H1 (cell line): ENCODE results near the gene PGBD5. TPM values are rescaled to one million over a fixed set of nuclear protein-coding genes. Genes with fewer than 3 reads are reported as not detected.

Experiments used
- CTCF ChIA-PET: fragments of 300-600 bp; sonication (Branson Sonifier 250); formaldehyde crosslinking; loops from one replicate; lab custom pipeline; 2021; ENCODE audit not compliant: partially characterized antibody; lab: Charles Lee
- POLR2A ChIA-PET: fragments of 300-600 bp; sonication (Branson Sonifier 250); formaldehyde crosslinking; loops from one replicate; lab custom pipeline; 2021; ENCODE audit warnings: inconsistent platforms; ENCODE audit not compliant: partially characterized antibody; lab: Charles Lee
- DNase-seq, 2 experiments: peaks; one replicate each; pipeline versions ENCODE4 v3.0.0 to v3.0.0-alpha.2; 2010 to 2022; ENCODE audit warnings: low spot score in 2 of 2, low read depth in 1 of 2, mixed read lengths in 1 of 2
- FAIRE-seq: peaks from 2 replicates; lab custom pipeline; 2011; peaks lifted over from hg19 to GRCh38; lab: Jason Lieb, UNC
- H2AFZ ChIP-seq: 2 replicates; pipeline ENCODE4 v1.8.1; 2012; ENCODE audit warnings: low read length, inconsistent platforms
- H2AK5ac ChIP-seq: 2 replicates; pipeline ENCODE4 v1.6.1; 2013; ENCODE audit warnings: low read depth, low read length
- H2BK120ac ChIP-seq: replicated peaks from 2 replicates; pipeline ENCODE3; 2013; ENCODE audit warnings: low read depth, low read length, inconsistent platforms
- H2BK12ac ChIP-seq: 2 replicates; pipeline ENCODE4 v1.6.1; 2013; ENCODE audit warnings: low read depth, low read length
- H2BK15ac ChIP-seq: 2 replicates; pipeline ENCODE4 v1.6.1; 2013; ENCODE audit warnings: low read length
- H2BK20ac ChIP-seq: 2 replicates; pipeline ENCODE4 v1.6.1; 2013; ENCODE audit warnings: low read length
- H2BK5ac ChIP-seq: 2 replicates; pipeline ENCODE4 v1.6.1; 2013; ENCODE audit warnings: low read depth, low read length
- H3K14ac ChIP-seq: 2 replicates; pipeline ENCODE4 v1.6.1; 2013; ENCODE audit warnings: inconsistent platforms; ENCODE audit not compliant: insufficient read length
- H3K18ac ChIP-seq: 2 replicates; pipeline ENCODE4 v1.6.1; 2013; ENCODE audit warnings: low read length; ENCODE audit errors: extremely low read depth
- H3K23ac ChIP-seq: 2 replicates; pipeline ENCODE4 v1.6.1; 2013; ENCODE audit warnings: inconsistent platforms; ENCODE audit not compliant: insufficient read length
- H3K23me2 ChIP-seq: 2 replicates; pipeline ENCODE4 v1.6.1; 2013; ENCODE audit warnings: low read depth, low read length
- H3K27ac ChIP-seq: 2 replicates; pipeline ENCODE4 v1.6.1; 2011; ENCODE audit warnings: low read depth, low read length, inconsistent platforms
- H3K27me3 ChIP-seq, 4 experiments: replicated peaks in 1 of 4; 1 replicate in 1 of 4; 2 replicates in 3 of 4; pipeline versions ENCODE4 v1.6.1 to v1.8.1; 2011 to 2013; ENCODE audit warnings: low read length in 3 of 4, mild to moderate bottlenecking in 3 of 4, inconsistent platforms in 2 of 4, mixed read lengths in 2 of 4, moderate library complexity in 1 of 4; ENCODE audit not compliant: control insufficient read depth in 3 of 4, insufficient read depth in 3 of 4; ENCODE audit errors: extremely low read depth in 1 of 4
- H3K36me3 ChIP-seq, 4 experiments: 2 replicates each; pipeline versions ENCODE4 v1.6.1 to v1.8.1; 2011 to 2013; ENCODE audit warnings: mild to moderate bottlenecking in 4 of 4, low read length in 3 of 4, moderate library complexity in 2 of 4, control low read depth in 1 of 4, inconsistent platforms in 1 of 4; ENCODE audit not compliant: insufficient read depth in 4 of 4, control insufficient read depth in 2 of 4
- H3K4ac ChIP-seq: replicated peaks from 2 replicates; pipeline ENCODE3; 2013; ENCODE audit warnings: low read length, low read depth, mixed read lengths, inconsistent platforms; ENCODE audit not compliant: insufficient read length
- H3K4me1 ChIP-seq, 4 experiments: replicated peaks in 1 of 4; 1 replicate in 1 of 4; 2 replicates in 3 of 4; pipeline versions ENCODE4 v1.6.1 to v1.8.1; 2011 to 2013; ENCODE audit warnings: low read length in 3 of 4, inconsistent platforms in 2 of 4, mixed read lengths in 1 of 4; ENCODE audit not compliant: insufficient read depth in 4 of 4, control insufficient read depth in 3 of 4
- H3K4me2 ChIP-seq, 2 experiments: 2 replicates each; pipeline versions ENCODE4 v1.6.1 to v1.8.1; 2011 to 2013; ENCODE audit warnings: low read depth in 2 of 2, low read length in 2 of 2, control low read depth in 1 of 2, inconsistent platforms in 1 of 2, mild to moderate bottlenecking in 1 of 2; ENCODE audit not compliant: insufficient read depth in 1 of 2
- H3K4me3 ChIP-seq, 4 experiments: fragments of 200-600, 300-600 bp in 1 of 4; sonication (generic), shearing (Covaris generic), sonication (Bioruptor Twin) in 1 of 4; 2 replicates each; pipeline versions ENCODE4 v1.5.1 to v1.8.1; 2011 to 2016; ENCODE audit warnings: low read length in 4 of 4, low read depth in 3 of 4, control low read depth in 2 of 4, inconsistent platforms in 2 of 4, mild to moderate bottlenecking in 2 of 4, mixed read lengths in 1 of 4, moderate library complexity in 1 of 4; ENCODE audit not compliant: insufficient read depth in 2 of 4; ENCODE audit errors: extremely low read depth in 1 of 4
- H3K56ac ChIP-seq: replicated peaks from 2 replicates; pipeline ENCODE3; 2013; ENCODE audit warnings: low read depth, mild to moderate bottlenecking, mixed read lengths, low read length, inconsistent platforms; ENCODE audit not compliant: insufficient read length
- H3K79me1 ChIP-seq: 2 replicates; pipeline ENCODE4 v1.6.1; 2013; ENCODE audit warnings: low read depth, low read length, control low read depth
- H3K79me2 ChIP-seq, 2 experiments: 2 replicates each; pipeline versions ENCODE4 v1.6.1 to v1.8.1; 2012 to 2013; ENCODE audit warnings: low read length in 2 of 2, mild to moderate bottlenecking in 2 of 2, inconsistent platforms in 1 of 2; ENCODE audit not compliant: insufficient read depth in 2 of 2, control insufficient read depth in 1 of 2
- H3K9ac ChIP-seq, 4 experiments: replicated peaks in 1 of 4; 1 replicate in 1 of 4; 2 replicates in 3 of 4; pipeline versions ENCODE4 v1.6.1 to v1.8.1; 2011 to 2013; ENCODE audit warnings: low read depth in 3 of 4, low read length in 3 of 4, control low read depth in 2 of 4, mild to moderate bottlenecking in 2 of 4, moderate library complexity in 2 of 4, inconsistent platforms in 1 of 4; ENCODE audit errors: extremely low read depth in 1 of 4
- H3K9me3 ChIP-seq, 2 experiments: 2 replicates each; pipeline versions ENCODE4 v1.6.1 to v1.8.1; 2012 to 2013; ENCODE audit warnings: mild to moderate bottlenecking in 2 of 2, moderate library complexity in 2 of 2, control low read depth in 1 of 2, inconsistent platforms in 1 of 2, low read depth in 1 of 2, low read length in 1 of 2, mixed read lengths in 1 of 2; ENCODE audit not compliant: insufficient read depth in 2 of 2
- H4K20me1 ChIP-seq, 2 experiments: replicated peaks in 1 of 2; 2 replicates each; pipeline versions ENCODE3 to v1.8.1; 2011 to 2013; ENCODE audit warnings: inconsistent platforms in 2 of 2, low read length in 2 of 2, mild to moderate bottlenecking in 1 of 2; ENCODE audit not compliant: insufficient read depth in 2 of 2, control insufficient read depth in 1 of 2
- H4K5ac ChIP-seq: 2 replicates; pipeline ENCODE4 v1.6.1; 2013; ENCODE audit warnings: low read length, low read depth, mixed read lengths, inconsistent platforms; ENCODE audit not compliant: insufficient read length
- H4K8ac ChIP-seq: 2 replicates; pipeline ENCODE4 v1.8.0; 2013; ENCODE audit warnings: mild to moderate bottlenecking, moderate library complexity, low read length, inconsistent platforms; ENCODE audit not compliant: insufficient read depth; ENCODE audit errors: extremely low read depth
- H4K91ac ChIP-seq: replicated peaks from 2 replicates; pipeline ENCODE3; 2013; ENCODE audit warnings: low read length, mixed read lengths, inconsistent platforms; ENCODE audit not compliant: insufficient read length
- CHD1 ChIP-seq: IDR thresholded peaks from 2 replicates; pipeline ENCODE4 v1.6.1; 2012; ENCODE audit warnings: low read depth, low read length, improper control_type of control experiment
- CTBP2 ChIP-seq: IDR thresholded peaks from 2 replicates; pipeline ENCODE4 v1.7.0; 2011; ENCODE audit warnings: borderline replicate concordance, mild to moderate bottlenecking, moderate library complexity, mixed read lengths, low read length; ENCODE audit not compliant: insufficient read depth, insufficient read length
- KDM1A ChIP-seq: fragments of 200-600, 300-600 bp; sonication (generic); IDR thresholded peaks from 2 replicates; pipeline ENCODE4 v1.7.1; 2016; ENCODE audit warnings: mild to moderate bottlenecking, low read length, borderline replicate concordance
- KDM5A ChIP-seq: fragments of 200-600 bp; IDR thresholded peaks from 2 replicates; pipeline ENCODE4 v1.7.1; 2012; ENCODE audit warnings: mild to moderate bottlenecking, low read length, inconsistent platforms, mixed read lengths
- SIX5 ChIP-seq: IDR thresholded peaks from 2 replicates; pipeline ENCODE4 v1.6.1; 2011; ENCODE audit warnings: mild to moderate bottlenecking, low read depth, low read length
- TAF7 ChIP-seq: optimal IDR thresholded peaks from 2 replicates; pipeline ENCODE3; 2011; ENCODE audit warnings: low read depth, mild to moderate bottlenecking, inconsistent platforms, low read length, moderate library complexity, borderline replicate concordance
- USF2 ChIP-seq: IDR thresholded peaks from 2 replicates; pipeline ENCODE4 v1.6.1; 2011; ENCODE audit warnings: low read length, improper control_type of control experiment
- WGBS, 2 experiments: shearing (Covaris generic) in 1 of 2; methylation state at CpG; one replicate each; pipeline versions ENCODE4 v1.1.6 to v1.1.7; 2013 to 2015; ENCODE audit warnings: low lambda C conversion rate in 2 of 2, mixed read lengths in 2 of 2, inconsistent platforms in 1 of 2, low coverage in 1 of 2, missing lambda C conversion rate in 1 of 2; ENCODE audit not compliant: insufficient replicate concordance in 2 of 2, insufficient coverage in 1 of 2, insufficient read length in 1 of 2; ENCODE audit errors: extremely low coverage in 1 of 2, missing lambda C conversion rate in 1 of 2; 5-methylcytosine and 5-hydroxymethylcytosine counted together
- polyA plus RNA-seq, 7 experiments: library from polyadenylated mRNA; depleted of rRNA in 3 of 7; stranded (reverse) in 5 of 7; unstranded in 2 of 7; fragments of >200 nt in 5 of 7; fragments of 200-250 nt in 2 of 7; gene quantifications; 1 replicate in 5 of 7; 2 replicates in 1 of 7; 4 replicates in 1 of 7; pipeline versions ENCODE4 v1.2.1 to v1.2.3, GENCODE V29; 2011 to 2013; ENCODE audit warnings: missing spikeins in 2 of 7, mixed read lengths in 2 of 7
- total RNA-seq: library from RNA; stranded (reverse); fragmentation: NEBNext Ultra II Directional; extraction: Animal tissue kit (Norgen Biotek cat#: 25700); gene quantifications from 2 replicates; pipeline ENCODE4 v1.2.1, GENCODE V29; 2021

PGBD5 gene
- total and polyA plus RNA-seq, 2 of the 8 experiments (the other 6 are each of a cell fraction or from before 2014, with no cell fraction given) = 16.3 to 18.4 TPM

- POLR2A ChIA-PET = no interaction called here
- Histone ChIP-seq H3K23ac (no peak overlapping the region), H3K79me1 (no peaks in the 10 kb centered on the region; the same call in 1 of the 2 replicates), H2BK120ac (no peak overlapping the region), H3K36me3 (no peaks in the 10 kb centered on the region), H2AK5ac (no peak overlapping the region), H2BK15ac (no peak overlapping the region), H3K9ac (no peak overlapping the region), H3K4me2 (no peak overlapping the region), H4K5ac (no peak overlapping the region)
- no peak for TF ChIP-seq CHD1
- no peak for TF ChIP-seq SIX5
- no peak for TF ChIP-seq CTBP2
- TF ChIP-seq KDM1A = no peak
- no peak for TF ChIP-seq KDM5A
- no peak for TF ChIP-seq TAF7
- no peak for TF ChIP-seq USF2
- TF ChIP-seq, all 59 proteins: peak for 0
- 85% methylated on average over 2 of the region's 2 CpGs; no CpG with 5 or more reads in 1 of the 2 experiments for WGBS, 2 experiments
- H3K9me3 ChIP-seq = no peaks in the 10 kb centered on the region
- no peaks in the 10 kb centered on the region for H3K23me2 ChIP-seq
- H3K18ac ChIP-seq = no peak overlapping the region
- peaks cover 0 to 40% of the 10 kb centered on the region in 2 experiments; a peak in 2 of 4 replicates for H3K79me2 ChIP-seq
- no peak overlapping the region for H2BK5ac ChIP-seq
- no peak overlapping the region for H3K14ac ChIP-seq
- CTCF ChIA-PET = no interaction called here
- no peak overlapping the region for H4K91ac ChIP-seq
- H3K4ac ChIP-seq = no peak overlapping the region
- DNase-seq (no peak), FAIRE-seq (no peak)
- no peaks in the 10 kb centered on the region for H3K4me1 ChIP-seq
- no peak overlapping the region for H3K56ac ChIP-seq
- no peak overlapping the region for H3K27ac ChIP-seq
- H2AFZ ChIP-seq = no peak overlapping the region
- H4K20me1 ChIP-seq = peaks cover 0 to 2% of the 10 kb centered on the region in 2 experiments
- H2BK12ac ChIP-seq = no peak overlapping the region
- no peak overlapping the region for H3K4me3 ChIP-seq
- H2BK20ac ChIP-seq = no peak overlapping the region
- H3K27me3 ChIP-seq = no peaks in the 10 kb centered on the region
- no peak overlapping the region for H4K8ac ChIP-seq
These were observed 17.2 kb downstream of the PGBD5 start for GRCh38 chr1:230408971-230409370.
